Gastroesophageal sphincter (tissue), 3 donors: ENCODE results near the gene WDR93.

Experiments
- EP300 ChIP-seq: sonication (generic); formaldehyde crosslinking; IDR thresholded peaks from one replicate; pipeline ENCODE4 v1.6.1; 2017; ENCODE audit warnings: antibody characterized with exemption, mild to moderate bottlenecking
- POLR2A ChIP-seq, 2 donors: fragments of 450-650 bp; IDR thresholded peaks; one replicate each; pipeline ENCODE4 v1.6.1; 2017; ENCODE audit warnings: antibody characterized with exemption in 2 of 2, mild to moderate bottlenecking in 2 of 2, moderate library complexity in 1 of 2
- POLR2AphosphoS5 ChIP-seq: sonication (generic); formaldehyde crosslinking; IDR thresholded peaks from one replicate; pipeline ENCODE4 v1.6.1; 2017; ENCODE audit warnings: antibody characterized with exemption
- TF ChIP-seq, protein P1 (sequence below), 4 experiments: fragments of 200-600 bp in 2 of 4; fragments of 450-650 bp in 2 of 4; sonication (generic) in 1 of 4; IDR thresholded peaks; one replicate each; pipeline ENCODE4 v1.5.1; 2017 to 2019; ENCODE audit warnings: antibody characterized with exemption in 4 of 4, mild to moderate bottlenecking in 2 of 4, moderate library complexity in 2 of 4

DNA sequence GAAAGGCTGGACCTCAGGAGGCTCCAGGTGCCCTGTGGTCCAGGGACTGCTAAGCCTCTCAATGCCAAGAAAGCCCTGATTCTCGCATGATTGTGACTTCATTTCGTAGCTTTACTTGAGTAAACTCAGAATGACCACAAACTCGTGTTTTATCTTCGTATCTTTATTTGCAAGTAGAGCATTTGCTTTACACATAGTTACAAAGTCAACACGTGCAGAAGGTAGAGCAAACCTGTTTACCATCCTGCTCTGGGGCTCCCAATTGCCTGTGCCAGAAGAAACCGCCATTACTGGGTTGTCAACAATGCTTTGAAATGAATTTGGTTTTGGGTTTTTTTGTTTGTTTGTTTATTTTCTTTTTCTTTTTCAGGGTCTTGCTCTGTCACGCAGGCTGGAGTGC is 66.3 kb downstream of the WDR93 start:
- TF ChIP-seq POLR2A (IDR thresholded peaks at IDR 0.05), result no peak
- TF ChIP-seq, protein P1, sequence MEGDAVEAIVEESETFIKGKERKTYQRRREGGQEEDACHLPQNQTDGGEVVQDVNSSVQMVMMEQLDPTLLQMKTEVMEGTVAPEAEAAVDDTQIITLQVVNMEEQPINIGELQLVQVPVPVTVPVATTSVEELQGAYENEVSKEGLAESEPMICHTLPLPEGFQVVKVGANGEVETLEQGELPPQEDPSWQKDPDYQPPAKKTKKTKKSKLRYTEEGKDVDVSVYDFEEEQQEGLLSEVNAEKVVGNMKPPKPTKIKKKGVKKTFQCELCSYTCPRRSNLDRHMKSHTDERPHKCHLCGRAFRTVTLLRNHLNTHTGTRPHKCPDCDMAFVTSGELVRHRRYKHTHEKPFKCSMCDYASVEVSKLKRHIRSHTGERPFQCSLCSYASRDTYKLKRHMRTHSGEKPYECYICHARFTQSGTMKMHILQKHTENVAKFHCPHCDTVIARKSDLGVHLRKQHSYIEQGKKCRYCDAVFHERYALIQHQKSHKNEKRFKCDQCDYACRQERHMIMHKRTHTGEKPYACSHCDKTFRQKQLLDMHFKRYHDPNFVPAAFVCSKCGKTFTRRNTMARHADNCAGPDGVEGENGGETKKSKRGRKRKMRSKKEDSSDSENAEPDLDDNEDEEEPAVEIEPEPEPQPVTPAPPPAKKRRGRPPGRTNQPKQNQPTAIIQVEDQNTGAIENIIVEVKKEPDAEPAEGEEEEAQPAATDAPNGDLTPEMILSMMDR (IDR thresholded peaks at IDR 0.05), result no peak
- TF ChIP-seq POLR2AphosphoS5, result no peak
- TF ChIP-seq EP300, result no peak
